Measurements from ENCODE around the gene LTBP3. TPM values are rescaled to one million over a fixed set of nuclear protein-coding genes. Genes with fewer than 3 reads are reported as not detected.

LTBP3 gene
- total and polyA plus RNA-seq, 2 donors (not counting 1 experiment from before 2014, with no cell fraction given) = 37.3 to 40.4 TPM

DNA sequence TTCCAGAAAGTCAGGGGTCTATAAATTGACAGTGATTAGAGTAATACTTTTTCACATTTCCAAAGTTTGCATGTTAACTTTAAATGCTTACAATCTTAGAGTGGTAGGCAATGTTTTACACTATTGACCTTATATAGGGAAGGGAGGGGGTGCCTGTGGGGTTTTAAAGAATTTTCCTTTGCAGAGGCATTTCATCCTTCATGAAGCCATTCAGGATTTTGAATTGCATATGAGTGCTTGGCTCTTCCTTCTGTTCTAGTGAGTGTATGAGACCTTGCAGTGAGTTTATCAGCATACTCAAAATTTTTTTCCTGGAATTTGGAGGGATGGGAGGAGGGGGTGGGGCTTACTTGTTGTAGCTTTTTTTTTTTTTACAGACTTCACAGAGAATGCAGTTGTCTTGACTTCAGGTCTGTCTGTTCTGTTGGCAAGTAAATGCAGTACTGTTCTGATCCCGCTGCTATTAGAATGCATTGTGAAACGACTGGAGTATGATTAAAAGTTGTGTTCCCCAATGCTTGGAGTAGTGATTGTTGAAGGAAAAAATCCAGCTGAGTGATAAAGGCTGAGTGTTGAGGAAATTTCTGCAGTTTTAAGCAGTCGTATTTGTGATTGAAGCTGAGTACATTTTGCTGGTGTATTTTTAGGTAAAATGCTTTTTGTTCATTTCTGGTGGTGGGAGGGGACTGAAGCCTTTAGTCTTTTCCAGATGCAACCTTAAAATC, 54.0 kb downstream of the LTBP3 start:
- Histone ChIP-seq H3K4me1 (ENCODE audit: control insufficient read depth, extremely low read depth, insufficient read depth, low read length) (no peaks in the 10 kb centered on the region), H3K4me3 (replicated peaks in 1 of 4; ENCODE audit: control extremely low read depth in 1 of 4, insufficient read depth in 1 of 4, low read depth in 3 of 4, low read length in 4 of 4) (peak overlapping the region; percentile 72 to 98 (median 76)), H3K9me3 (ENCODE audit: control insufficient read depth, insufficient read depth, low read depth, low read length) (no peaks in the 10 kb centered on the region), H4K20me1 (ENCODE audit: control insufficient read depth, extremely low read depth, insufficient read depth, low read length) (peaks cover 11% of the 10 kb centered on the region), H3K27me3 (ENCODE audit: control insufficient read depth, insufficient read depth, low read length) (no peaks in the 10 kb centered on the region), H3K79me2 (ENCODE audit: control insufficient read depth, insufficient read depth, low read length) (peaks cover 80% of the 10 kb centered on the region), H3K36me3 (ENCODE audit: control insufficient read depth, insufficient read depth, low read length) (peaks cover 9% of the 10 kb centered on the region), H3K4me2 (ENCODE audit: extremely low read depth, insufficient read depth, low read length) (peak overlapping the region; percentile 79), H2AFZ (ENCODE audit: low read length) (no peak overlapping the region), H3K27ac (ENCODE audit: insufficient read depth, low read length) (peak overlapping the region; percentile 100), H3K9ac (ENCODE audit: insufficient read depth, low read length) (peak overlapping the region; percentile 97)
- TF ChIP-seq, protein P1, sequence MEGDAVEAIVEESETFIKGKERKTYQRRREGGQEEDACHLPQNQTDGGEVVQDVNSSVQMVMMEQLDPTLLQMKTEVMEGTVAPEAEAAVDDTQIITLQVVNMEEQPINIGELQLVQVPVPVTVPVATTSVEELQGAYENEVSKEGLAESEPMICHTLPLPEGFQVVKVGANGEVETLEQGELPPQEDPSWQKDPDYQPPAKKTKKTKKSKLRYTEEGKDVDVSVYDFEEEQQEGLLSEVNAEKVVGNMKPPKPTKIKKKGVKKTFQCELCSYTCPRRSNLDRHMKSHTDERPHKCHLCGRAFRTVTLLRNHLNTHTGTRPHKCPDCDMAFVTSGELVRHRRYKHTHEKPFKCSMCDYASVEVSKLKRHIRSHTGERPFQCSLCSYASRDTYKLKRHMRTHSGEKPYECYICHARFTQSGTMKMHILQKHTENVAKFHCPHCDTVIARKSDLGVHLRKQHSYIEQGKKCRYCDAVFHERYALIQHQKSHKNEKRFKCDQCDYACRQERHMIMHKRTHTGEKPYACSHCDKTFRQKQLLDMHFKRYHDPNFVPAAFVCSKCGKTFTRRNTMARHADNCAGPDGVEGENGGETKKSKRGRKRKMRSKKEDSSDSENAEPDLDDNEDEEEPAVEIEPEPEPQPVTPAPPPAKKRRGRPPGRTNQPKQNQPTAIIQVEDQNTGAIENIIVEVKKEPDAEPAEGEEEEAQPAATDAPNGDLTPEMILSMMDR (conservative IDR thresholded peaks at IDR 0.05 in 1 of 2, IDR thresholded peaks at IDR 0.05 in 1 of 2; ENCODE audit: low read depth in 1 of 2, low read length in 2 of 2) = no peak
- no peak for TF ChIP-seq EZH2 (IDR thresholded peaks at IDR 0.05; ENCODE audit: low read length, missing control alignments)
- peak; percentile 56 to 70 for DNase-seq (ENCODE audit: low read depth in 2 of 2)

- no peak overlapping the region for H2AFZ ChIP-seq (ENCODE audit: low read length)
- H3K27me3 ChIP-seq (ENCODE audit: control insufficient read depth, insufficient read depth, low read length) = no peaks in the 10 kb centered on the region
- H4K20me1 ChIP-seq (ENCODE audit: control insufficient read depth, extremely low read depth, insufficient read depth, low read length) = peaks cover 11% of the 10 kb centered on the region
Measured at GRCh38 chr11:65503368-65503948, 54.7 kb downstream of the LTBP3 start.

More at GRCh38 chr11:65503368-65503948, 54.7 kb downstream of the LTBP3 start:
- Histone ChIP-seq H3K79me2 (ENCODE audit: control insufficient read depth, insufficient read depth, low read length) (peaks cover 83% of the 10 kb centered on the region), H3K4me2 (ENCODE audit: extremely low read depth, insufficient read depth, low read length) (peak overlapping the region; percentile 79), H3K4me1 (ENCODE audit: control insufficient read depth, extremely low read depth, insufficient read depth, low read length) (no peaks in the 10 kb centered on the region), H3K9ac (ENCODE audit: insufficient read depth, low read length) (peak overlapping the region; percentile 97), H3K9me3 (ENCODE audit: control insufficient read depth, insufficient read depth, low read depth, low read length) (no peaks in the 10 kb centered on the region), H3K4me3 (replicated peaks in 1 of 4; ENCODE audit: control extremely low read depth in 1 of 4, insufficient read depth in 1 of 4, low read depth in 3 of 4, low read length in 4 of 4) (peak overlapping the region; percentile 72 to 98 (median 76)), H3K27ac (ENCODE audit: insufficient read depth, low read length) (peak overlapping the region; percentile 100), H3K36me3 (ENCODE audit: control insufficient read depth, insufficient read depth, low read length) (peaks cover 9% of the 10 kb centered on the region)
- DNase-seq (ENCODE audit: low read depth in 2 of 2) = no peak
- no peak for TF ChIP-seq EZH2 (IDR thresholded peaks at IDR 0.05; ENCODE audit: low read length, missing control alignments)
- TF ChIP-seq, protein P1 (conservative IDR thresholded peaks at IDR 0.05 in 1 of 2, IDR thresholded peaks at IDR 0.05 in 1 of 2; ENCODE audit: low read depth in 1 of 2, low read length in 2 of 2) = no peak
